HTR-8/SVneo (cell line): ENCODE results near the gene CFAP45.
A peak's percentile ranks its signal among the peaks of the same experiment; 100 is the strongest.

Experiments
- DNase-seq: peaks from one replicate; pipeline ENCODE4 v3.0.0; 2011; ENCODE audit warnings: low spot score, mixed read lengths; ENCODE audit not compliant: insufficient read length
- FAIRE-seq: peaks from 2 replicates; lab custom pipeline; 2011; peaks lifted over from hg19 to GRCh38; lab: Jason Lieb, UNC

The CFAP45 gene, protein sequence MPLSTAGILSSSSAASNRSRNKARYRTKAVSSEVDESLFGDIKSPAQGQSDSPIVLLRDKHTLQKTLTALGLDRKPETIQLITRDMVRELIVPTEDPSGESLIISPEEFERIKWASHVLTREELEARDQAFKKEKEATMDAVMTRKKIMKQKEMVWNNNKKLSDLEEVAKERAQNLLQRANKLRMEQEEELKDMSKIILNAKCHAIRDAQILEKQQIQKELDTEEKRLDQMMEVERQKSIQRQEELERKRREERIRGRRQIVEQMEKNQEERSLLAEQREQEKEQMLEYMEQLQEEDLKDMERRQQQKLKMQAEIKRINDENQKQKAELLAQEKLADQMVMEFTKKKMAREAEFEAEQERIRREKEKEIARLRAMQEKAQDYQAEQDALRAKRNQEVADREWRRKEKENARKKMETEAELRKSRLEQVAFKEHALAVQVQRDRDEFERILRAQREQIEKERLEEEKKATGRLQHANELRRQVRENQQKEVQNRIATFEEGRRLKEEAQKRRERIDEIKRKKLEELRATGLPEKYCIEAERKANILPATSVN

DNA sequence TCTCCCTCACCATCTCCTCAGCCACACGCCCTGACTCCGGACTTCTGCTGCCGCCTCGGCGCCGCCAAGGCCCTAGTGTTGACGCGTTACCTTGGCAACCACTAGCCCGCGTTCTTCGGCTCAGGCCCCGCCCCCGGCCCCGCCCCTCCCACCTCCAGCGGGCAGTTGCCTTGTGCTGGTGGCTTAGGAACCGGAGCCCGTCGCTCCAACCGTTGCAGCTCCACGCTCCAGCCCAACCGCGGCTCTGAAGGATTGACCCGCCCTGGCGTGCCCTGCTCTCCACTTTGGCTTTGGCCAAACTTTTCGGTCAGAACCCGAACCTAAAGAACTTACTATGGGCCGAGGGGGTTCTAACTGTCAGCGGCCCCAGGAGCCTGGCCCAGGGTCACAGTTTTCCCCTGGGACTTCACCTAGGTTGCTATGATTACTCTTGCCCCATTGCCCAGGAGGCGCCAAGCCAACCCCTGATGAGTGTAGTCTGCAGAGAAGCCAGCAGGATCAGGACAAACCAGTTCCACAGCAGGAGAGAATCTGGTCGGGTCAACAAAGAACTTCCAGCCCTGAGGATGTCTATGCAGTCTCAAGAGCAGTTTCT is at the start of gene CFAP45:
Gene CFAP45, minus strand, starts transcription at position 80 of the 595 bp plus-strand sequence. Its CDS starts 67 bp downstream, at position 13.
- FAIRE-seq (no peak), DNase-seq (no peak)

DNA sequence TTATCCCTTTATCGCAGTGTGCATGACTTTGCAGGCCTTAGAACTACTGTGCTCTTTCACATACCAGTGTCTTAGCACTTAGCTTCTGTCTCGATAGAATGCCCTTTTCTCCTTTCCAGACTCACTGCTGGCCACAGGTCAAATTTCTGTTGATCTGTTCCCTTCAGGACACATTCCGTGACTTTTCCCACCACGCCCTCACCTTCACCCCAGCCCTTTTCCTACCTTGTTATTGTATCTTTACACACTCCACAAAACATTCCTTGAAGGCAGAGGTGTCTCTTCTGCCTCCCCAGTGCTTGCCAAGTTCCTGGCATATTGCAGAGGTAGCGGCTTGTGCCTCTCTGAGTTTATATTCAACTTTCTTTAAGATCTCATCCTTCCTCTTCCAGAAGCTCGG is 49.2 kb upstream of the CFAP45 start:
- no peak for FAIRE-seq

DNA sequence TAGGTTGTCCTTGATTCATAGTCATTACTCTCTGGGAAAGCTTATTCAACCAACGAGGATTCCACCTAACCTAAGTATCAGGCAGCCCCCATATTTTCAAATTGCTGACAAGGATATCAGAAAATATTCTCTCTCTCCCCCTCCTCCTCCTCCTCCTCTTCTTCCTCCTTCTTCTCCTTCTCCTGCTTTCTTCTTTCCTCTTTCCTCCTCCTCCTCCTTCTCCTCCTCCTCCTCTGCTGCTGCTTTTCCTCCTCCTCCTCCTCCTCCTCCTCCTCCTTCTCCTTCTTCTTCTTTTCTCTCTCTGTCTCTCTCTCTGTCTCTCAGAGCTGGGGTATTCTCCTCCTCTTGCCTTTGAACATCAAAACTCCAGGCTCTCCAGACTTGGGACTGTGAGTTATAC is 48.0 kb upstream of the CFAP45 start:
- no peak for DNase-seq
- no peak for FAIRE-seq

More for the DNA sequence above, 49.2 kb upstream of the CFAP45 start:
- no peak for DNase-seq

DNA sequence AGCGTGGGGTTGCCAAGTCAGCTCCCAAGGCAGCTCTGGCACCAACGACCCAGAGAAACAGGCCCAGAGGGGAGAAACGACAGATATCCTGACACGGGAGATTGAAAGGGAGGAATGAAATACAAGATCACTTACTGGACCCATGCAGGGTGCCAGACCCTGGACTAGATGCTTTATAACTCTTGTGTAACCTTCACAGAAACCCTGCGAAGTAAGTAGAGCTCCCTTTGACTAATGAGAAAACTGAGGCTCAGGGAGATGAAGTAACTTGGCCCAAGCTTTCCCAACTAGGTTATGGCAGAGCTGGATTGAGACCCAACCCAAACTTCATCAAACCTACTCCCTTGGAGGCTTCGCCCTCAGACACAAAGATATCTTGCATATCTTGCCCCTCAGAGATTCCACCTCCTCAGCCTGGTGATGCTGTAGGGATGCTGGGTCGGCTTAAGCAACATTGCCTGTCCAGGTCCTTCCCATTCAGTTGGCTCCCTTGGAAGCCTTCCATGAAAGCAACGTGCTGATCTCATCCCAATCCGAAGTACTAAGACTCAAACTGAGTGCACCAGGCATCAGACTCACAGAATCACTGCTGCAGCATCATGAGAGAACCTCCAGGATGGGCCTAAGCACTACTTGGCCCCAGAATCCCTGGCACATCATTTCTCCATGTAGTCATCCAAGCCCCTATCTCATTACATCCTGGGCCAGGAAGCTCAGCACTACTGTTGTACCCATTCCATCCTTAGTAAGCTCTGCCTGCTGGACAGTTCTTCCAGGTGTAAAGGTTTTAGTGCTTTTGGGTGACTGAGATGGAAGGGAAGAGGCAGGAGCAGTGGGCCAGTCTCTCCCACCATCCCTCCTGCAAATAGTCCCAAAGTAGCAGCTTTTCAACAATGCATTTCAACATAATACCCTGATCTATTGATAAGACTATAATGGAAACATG is 46.5 kb upstream of the CFAP45 start:
- DNase-seq (no peak), FAIRE-seq (no peak)

DNA sequence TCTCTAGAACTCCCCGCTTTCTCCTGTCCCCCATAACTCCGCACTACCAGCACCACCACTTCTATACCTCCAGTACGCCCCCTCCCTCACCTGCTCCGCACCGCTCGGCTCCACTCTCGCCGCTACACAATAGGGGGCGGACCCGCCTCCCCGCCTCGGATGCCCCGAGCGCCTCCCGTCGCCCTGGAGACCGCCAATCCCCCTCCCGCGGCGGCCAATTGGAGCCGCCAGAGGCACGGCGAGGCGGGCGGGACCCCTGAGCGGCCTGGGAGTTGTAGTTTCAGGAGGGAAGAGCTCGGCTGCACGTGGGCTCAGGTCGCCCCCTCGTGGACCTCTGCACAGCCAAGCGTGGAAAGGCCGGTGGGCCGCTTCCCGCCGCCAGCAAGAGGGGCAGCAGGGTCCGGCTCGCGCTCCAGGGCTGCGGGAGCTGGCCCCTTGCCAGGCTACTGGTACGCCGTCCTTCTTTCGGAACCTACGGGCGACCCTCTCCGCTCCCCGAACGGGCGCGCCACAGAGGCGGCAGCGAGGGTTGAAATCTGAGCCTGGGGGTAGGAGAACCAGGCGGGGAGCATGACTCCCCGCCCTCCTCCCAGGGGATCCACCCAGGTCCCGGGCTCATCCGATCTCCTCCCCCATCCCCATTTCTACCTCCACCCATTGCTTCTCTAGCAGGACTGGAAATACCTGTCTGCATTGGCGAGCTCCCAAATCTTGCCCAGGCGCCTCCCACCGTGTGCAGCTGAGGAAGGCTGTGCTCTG is 45.7 kb upstream of the CFAP45 start, which contains the start of gene IGSF9:
Gene IGSF9, minus strand, starts transcription at position 131 of the 759 bp plus-strand sequence. CDS start 2,159 bp downstream, outside the sequence.
- DNase-seq (peak; percentile 79), FAIRE-seq (no peak)

DNA sequence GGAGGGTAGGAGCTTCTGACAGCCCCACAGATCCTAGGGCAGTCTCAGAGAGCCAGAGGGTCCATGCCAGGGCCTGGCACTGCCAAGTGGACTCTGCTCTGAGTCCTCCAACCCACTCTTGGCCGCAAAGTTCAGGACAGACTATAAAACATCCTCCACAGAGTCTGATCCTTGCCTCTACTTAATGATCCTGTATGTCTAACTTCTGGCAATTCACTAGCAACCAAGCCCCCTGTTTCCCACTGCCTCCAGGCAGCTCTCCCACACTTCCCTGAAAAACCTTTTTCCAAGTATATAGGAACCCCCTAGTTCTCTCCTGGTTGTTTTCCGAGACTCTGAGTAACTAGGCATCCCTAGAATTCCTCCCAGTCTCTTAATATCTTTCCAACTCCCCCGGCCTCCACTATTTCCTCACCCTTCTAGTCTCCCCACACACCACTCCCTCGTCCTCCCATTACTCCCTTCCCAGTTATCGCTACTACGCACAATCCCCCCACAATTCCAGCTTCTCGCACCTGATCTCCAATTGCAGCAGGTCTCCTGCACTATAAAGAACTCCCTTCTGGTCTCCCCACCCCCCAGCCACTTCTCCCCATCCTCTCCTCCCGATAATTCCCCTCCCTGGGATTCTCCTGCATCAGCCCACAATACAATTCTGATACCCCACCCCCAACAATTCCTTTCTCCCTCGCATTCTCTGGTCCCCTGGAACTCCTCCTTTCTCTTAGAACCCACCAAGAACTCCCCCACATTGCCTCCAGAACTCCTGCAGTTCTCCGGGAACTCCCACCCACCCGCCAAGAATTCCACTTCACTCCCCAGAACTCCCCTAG is 44.9 kb upstream of the CFAP45 start:
- DNase-seq: no peak

DNA sequence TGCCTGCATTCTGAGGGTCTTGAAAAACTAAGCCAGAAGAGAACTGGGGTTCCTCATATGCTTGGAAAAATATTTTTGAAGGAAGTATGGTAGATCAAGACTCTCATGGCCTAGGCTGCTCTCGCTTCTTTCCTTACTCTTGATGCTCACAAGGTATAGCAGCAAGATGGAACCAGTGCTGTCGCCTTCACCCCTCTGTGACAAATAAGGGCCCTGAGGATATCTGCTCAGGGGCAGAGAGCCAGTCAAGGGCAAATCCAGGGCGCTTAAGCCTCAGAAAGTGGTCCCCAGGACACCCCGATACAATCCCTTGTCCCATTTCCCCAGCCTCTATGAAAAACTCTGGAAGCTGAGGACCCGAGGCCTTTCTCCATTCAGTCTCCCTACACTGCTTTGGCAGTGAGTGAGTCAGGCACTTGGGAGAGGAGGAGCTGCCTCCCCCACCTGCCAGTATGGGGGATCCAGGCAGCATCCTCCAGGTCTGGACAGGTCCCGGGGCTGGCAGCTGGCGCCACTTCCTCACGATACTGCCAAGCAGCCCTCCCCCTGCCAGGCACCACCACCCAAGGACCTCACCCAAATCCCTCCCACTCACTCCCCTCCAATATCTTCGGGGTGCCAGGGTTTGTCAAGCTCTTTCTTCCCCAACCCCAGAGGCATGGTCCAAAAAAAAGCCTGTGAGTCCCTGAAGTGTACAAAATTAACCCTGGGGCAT is 44.1 kb upstream of the CFAP45 start:
- DNase-seq: no peak

More for the DNA sequence above, 44.9 kb upstream of the CFAP45 start:
- FAIRE-seq: no peak

DNA sequence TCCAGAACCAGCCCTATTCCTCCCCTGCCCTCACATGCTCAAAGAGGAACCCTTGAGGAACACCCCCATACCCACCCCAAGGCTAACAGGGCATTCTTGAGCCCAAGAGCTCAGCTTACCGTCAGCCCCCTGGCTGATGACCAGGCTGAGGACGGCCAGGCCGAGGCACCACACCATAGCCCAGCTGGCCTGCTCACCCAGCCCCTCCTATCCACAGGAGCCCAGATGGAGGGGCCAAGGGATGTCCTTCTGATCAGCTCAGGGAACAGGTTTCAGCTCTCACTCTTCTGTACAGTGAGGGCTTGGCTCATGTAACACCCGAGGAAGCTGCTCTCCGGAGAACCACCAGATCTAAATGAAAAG is 43.3 kb upstream of the CFAP45 start:
- DNase-seq (no peak), FAIRE-seq (no peak)

More for the DNA sequence above, 44.1 kb upstream of the CFAP45 start:
- no peak for FAIRE-seq

DNA sequence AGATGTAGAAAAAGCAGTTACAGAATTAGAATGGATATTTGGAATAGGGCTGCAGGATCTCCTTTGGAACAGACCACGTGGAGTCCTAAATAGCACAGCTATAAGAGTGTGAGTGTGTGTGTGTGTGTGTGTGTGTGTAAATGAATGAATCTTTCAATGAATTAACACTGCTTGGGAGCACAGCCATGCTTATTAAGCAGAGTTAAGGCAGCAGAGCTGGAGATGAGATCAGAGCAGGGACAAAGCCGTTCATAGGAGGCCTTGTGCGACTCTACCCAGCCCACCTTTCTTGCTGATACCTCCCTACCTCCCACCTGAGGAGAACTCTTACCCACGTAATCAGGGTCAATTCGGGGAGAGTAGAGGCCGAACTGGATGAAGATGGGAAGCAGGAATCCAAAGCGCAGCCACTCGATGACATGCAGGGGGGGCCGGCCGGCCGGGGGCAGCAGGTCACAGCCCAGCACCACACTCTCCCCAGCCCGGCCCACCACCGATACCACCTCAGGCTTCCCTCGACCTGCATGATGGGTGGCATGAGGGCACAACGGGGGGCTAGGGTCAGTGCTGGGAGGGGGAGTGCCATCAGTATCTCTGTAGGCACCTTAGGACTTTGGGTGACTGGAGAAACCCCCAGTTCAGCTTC is 42.8 kb upstream of the CFAP45 start:
- FAIRE-seq (no peak), DNase-seq (no peak)

DNA sequence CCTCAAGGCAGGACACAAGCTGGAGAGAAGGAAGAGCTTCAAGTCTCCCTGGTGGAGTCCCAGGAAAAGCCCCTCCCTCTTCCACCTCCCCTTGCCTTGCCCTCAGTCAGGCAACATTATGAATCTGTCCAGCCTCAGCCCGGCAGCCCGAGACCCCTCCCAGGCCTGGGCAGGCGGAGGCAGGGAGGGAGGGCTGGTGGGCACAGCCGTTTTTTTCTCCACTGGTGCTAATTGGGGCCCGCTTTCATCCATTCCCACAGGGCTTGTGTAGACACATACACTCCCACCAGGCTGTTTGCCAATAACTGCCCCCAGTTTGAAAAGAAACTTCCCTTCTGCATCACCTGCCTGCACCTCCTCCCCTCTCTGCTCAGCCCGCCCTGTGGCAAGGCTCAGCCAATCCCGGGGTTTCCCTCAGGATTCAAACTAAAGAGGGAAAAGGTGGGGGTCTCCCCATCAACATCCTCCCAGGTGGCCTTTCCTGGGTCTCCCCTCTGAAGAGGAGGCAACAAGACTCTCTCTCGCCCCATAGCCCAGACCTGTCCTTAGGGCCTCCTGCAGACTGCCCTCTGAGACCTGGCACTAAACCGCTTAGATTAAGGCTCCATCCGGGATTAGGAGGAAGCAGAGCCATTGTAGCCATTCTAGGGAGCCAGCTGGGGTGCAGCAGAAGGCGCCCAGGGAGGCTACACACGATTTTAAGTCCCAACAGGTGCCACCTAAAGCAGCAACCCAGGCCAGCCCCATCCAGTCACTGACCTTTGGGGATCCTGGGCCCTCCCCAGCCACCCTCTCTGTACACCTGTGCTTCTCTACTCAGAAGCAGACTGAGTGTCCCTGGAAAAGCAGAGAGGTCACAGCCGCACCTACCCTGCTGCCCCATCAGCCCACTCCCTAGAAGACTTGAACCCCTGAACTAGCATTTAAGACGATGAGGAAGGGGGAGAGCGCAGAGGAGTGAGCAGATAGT is 41.9 kb upstream of the CFAP45 start:
- no peak for DNase-seq
- FAIRE-seq: no peak

DNA sequence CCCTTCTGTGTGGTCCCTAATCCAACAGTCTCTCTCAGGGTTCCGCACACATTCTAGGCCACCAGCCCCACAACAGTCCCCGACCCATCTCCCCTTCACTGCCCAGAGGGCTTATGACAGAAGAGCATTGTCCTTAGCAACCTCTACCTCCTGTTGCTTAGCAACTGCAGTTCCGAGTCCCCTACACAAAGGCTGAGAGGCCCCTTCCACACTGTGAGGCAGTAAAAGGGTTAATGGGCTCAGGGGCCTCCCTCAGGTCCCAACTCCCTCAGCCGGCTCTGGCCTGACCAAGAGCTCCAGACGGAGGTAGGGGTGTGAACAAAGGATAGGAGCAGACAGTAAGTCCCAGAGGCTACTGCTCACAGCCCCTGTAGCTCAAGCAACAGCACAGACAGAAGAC is 41.2 kb upstream of the CFAP45 start:
- no peak for DNase-seq
- FAIRE-seq: no peak

DNA sequence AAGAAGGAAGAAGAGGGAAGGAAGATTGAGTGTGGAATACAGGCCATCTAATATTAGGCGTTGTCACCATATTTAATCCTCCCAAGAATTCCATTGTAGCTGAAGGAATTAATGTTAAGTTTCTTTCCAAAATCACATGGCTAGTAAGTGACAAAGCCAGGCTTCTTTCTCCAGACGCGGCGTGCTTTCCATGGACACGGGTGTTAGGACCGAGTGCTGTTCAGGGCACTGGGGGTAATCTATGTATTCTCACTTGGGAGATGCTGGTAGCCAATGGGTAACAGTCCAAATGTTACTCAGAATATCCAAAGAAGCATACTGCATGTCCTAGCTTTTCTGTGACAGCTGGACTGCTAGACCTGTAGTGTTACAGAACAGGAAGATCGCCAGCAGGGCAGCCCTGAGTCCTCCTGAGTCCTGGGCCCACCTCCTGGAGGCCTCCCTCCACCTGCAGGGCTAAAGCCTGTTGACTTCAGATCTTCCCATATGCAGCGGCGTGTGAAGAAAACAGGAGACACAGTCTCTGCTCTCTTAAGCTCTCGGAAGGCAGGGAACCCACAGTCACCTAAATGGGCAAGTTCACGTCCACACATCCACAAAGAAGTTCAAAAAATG is 40.1 kb upstream of the CFAP45 start:
- DNase-seq: no peak
- FAIRE-seq: no peak

DNA sequence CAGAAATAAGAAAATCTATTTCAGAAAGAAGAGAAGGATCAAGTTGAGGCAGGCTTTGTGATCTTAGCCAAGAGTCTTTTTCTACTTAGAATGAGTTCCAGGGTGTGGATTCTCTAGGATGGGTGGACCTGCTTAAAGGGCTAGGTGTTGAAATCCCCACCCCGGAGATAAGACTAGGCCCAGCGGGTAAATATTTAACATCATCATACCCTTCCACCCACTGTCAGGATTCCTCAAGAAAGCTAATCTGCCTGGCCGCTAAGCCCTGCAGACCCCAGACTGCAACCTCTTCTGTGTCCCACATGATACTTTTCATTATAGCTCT is 39.7 kb upstream of the CFAP45 start:
- DNase-seq: no peak
- FAIRE-seq: no peak

DNA sequence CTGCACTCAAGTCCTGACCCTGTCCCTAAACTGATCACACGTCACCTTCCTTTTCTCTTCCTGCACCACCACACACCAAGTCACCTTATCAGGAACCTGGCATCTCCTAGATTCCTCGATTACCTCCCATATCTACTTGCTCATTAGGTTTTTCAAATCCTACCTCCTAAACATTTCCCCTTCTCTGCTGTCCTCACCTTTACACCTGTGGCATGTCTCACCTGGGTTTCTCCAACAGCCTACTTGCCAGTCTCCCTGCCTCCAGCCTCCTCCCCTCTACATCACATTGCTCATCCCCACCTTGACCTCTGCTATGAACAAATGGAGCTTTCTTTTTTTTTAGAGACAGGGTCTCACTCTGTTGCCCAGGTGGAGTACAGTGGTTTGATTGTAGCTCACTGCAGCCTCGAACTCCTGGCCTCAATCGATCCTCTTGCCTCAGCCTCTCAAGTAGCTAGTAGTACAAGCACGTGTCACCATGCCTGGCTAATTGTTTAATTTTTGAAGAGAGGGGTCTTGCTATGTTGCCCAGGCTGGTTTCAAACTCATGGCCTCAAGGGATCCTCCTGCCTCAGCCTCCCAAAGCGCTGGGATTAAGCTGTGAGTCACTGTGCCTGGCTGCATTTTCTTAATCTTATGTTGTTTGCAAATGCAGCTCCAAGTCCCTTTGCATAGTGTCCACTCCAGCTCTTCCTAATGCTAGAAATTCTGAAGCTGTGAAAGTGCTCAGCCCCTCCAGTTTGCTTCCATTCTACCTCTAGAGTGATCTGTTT is 39.1 kb upstream of the CFAP45 start:
- FAIRE-seq (no peak), DNase-seq (no peak)

DNA sequence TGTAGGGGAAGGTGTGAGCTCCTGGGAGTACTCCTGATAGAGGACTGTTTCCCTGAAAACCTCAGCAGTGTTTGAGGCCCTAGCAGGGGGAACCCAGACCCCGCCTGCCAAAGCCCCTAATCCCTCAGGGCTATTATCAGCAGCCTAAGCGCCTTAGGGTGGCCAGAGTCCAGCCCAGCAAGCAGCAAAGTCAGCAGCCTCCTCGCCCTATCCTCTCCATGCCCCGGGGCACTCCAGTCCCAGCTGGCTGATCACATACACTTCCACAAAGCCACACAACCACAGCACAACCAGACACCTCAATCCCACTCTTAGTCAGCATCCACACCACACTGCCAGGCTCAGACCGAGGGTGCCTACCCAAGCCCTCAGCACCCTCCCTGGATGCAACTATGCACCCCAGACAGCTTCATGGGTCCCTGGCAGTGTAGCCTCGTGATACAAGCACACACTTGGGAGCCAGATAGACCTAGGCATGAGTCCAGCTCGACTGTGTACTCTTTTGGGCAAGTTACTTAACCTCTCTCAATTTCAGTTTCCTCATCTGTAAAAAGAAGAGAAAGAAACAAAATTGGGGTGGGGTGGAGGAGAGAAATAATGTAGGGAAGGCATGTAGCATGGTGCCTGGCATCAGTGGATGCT is 38.4 kb upstream of the CFAP45 start:
- FAIRE-seq (no peak), DNase-seq (no peak)
